Measurements from ENCODE around the gene RCOR1.
A peak's percentile ranks its signal among the peaks of the same experiment; 100 is the strongest.

Gene RCOR1

DNA sequence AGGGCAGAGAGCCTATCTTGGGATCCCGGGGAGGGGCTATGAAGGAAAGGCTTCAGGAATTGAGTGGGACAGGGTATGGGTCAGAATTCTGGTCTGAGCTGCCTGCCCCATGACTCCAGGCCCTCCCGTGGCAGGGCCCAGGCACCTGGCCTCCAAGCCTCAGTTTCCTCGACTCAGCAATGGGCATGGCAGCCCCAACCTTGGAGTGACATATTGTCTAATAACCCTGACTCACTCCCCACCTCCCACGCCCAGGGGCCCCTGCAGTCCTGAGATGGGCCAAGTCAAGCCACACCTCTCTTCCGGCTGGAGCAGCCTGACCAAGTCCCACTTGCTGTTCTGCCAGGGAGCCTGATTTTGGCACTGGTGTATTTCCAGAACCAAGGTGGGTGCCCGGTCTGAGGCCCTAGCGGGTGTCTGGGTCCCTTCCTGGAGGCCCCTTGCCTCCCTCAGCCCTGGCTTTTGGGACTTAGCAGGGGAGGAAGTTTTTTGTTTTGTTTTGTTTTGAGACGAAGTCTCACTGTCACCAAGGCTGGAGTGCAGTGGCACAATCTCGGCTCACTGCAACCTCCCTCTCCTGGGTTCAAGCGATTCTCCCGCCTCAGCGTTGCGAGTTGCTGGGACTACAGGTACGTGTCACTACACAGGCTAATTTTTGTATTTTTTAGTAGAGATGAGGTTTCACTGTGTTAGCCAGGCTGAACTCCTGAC lies 40.3 kb upstream of the RCOR1 start:
- Histone ChIP-seq H4K91ac (ENCODE audit: low read depth, low read length, poor library complexity) (no peak overlapping the region), H2BK12ac (ENCODE audit: low read length) (no peak overlapping the region), H2BK15ac (ENCODE audit: low read length) (peak overlapping the region; percentile 75), H3K4me2 (ENCODE audit: insufficient read depth, low read length, poor library complexity, severe bottlenecking) (no peak overlapping the region), H2BK5ac (ENCODE audit: low read length) (no peak overlapping the region), H3K4ac (ENCODE audit: low read length) (peak overlapping the region; percentile 40), H3K9ac (ENCODE audit: low read depth, low read length, poor library complexity) (no peak overlapping the region), H3K14ac (ENCODE audit: low read length) (no peak overlapping the region), H4K8ac (ENCODE audit: low read depth, low read length) (no peak overlapping the region), H2BK120ac (ENCODE audit: low read depth, low read length) (peak overlapping the region; percentile 23), H3K36me3 (replicated peaks in 1 of 2; ENCODE audit: control insufficient read depth in 2 of 2, insufficient read depth in 2 of 2, low read length in 2 of 2) (no peaks in the 10 kb centered on the region), H3K27me3 (ENCODE audit: control insufficient read depth in 3 of 3, insufficient read depth in 3 of 3, low read depth in 1 of 3, low read length in 3 of 3) (peaks cover 0 to 9% (median 2%) of the 10 kb centered on the region in 3 experiments), H3K27ac (replicated peaks; ENCODE audit: low read length) (no peak overlapping the region), H2AFZ (ENCODE audit: low read length) (peak overlapping the region; percentile 78), H3K18ac (ENCODE audit: low read length) (peak overlapping the region; percentile 72), H3K4me1 (ENCODE audit: control insufficient read depth in 2 of 2, insufficient read depth in 1 of 2, low read depth in 1 of 2, low read length in 2 of 2) (peaks cover 2 to 6% of the 10 kb centered on the region in 2 donors), H3K79me1 (ENCODE audit: low read depth, low read length) (peaks cover 1% of the 10 kb centered on the region), H2AK5ac (ENCODE audit: low read depth, low read length) (peak overlapping the region; percentile 84), H3K4me3 (ENCODE audit: low read length in 2 of 2) (no peak overlapping the region), H3K23ac (ENCODE audit: low read depth, low read length, poor library complexity) (peak overlapping the region; percentile 25), H3K9me3 (replicated peaks in 1 of 2; ENCODE audit: control insufficient read depth in 2 of 2, insufficient read depth in 1 of 2, low read depth in 1 of 2, low read length in 2 of 2) (no peaks in the 10 kb centered on the region)
- no CpG with 5 or more reads among the region's 14 CpGs for WGBS, 2 donors (ENCODE audit: extremely low coverage in 2 of 2, insufficient read length in 2 of 2, insufficient replicate concordance in 1 of 2)
- no peak for DNase-seq (ENCODE audit: low spot score)

GRCh38 chr14:102554821-102555819 lies 37.3 kb upstream of the RCOR1 start:
- no CpG with 5 or more reads among the region's 94 CpGs for WGBS, 2 donors (ENCODE audit: extremely low coverage in 2 of 2, insufficient read length in 2 of 2, insufficient replicate concordance in 1 of 2)

GRCh38 chr14:102556098-102556677 lies 36.3 kb upstream of the RCOR1 start:
- Histone ChIP-seq H2BK5ac (ENCODE audit: low read length) (no peak overlapping the region), H4K8ac (ENCODE audit: low read depth, low read length) (no peak overlapping the region), H3K4ac (ENCODE audit: low read length) (peak overlapping the region; percentile 27), H3K27me3 (ENCODE audit: control insufficient read depth in 3 of 3, insufficient read depth in 3 of 3, low read depth in 1 of 3, low read length in 3 of 3) (peaks cover 0 to 17% (median 2%) of the 10 kb centered on the region in 3 experiments), H3K18ac (ENCODE audit: low read length) (peak overlapping the region; percentile 31), H3K36me3 (replicated peaks in 1 of 2; ENCODE audit: control insufficient read depth in 2 of 2, insufficient read depth in 2 of 2, low read length in 2 of 2) (no peaks in the 10 kb centered on the region), H3K4me1 (ENCODE audit: control insufficient read depth in 2 of 2, insufficient read depth in 1 of 2, low read depth in 1 of 2, low read length in 2 of 2) (peaks cover 2 to 6% of the 10 kb centered on the region in 2 donors), H3K23ac (ENCODE audit: low read depth, low read length, poor library complexity) (peak overlapping the region; percentile 16), H2AFZ (ENCODE audit: low read length) (no peak overlapping the region), H2AK5ac (ENCODE audit: low read depth, low read length) (peak overlapping the region; percentile 91), H2BK15ac (ENCODE audit: low read length) (peak overlapping the region; percentile 52), H3K4me3 (ENCODE audit: low read length in 2 of 2) (no peak overlapping the region), H3K9ac (ENCODE audit: low read depth, low read length, poor library complexity) (no peak overlapping the region), H2BK12ac (ENCODE audit: low read length) (peak overlapping the region; percentile 24), H4K91ac (ENCODE audit: low read depth, low read length, poor library complexity) (no peak overlapping the region), H3K79me1 (ENCODE audit: low read depth, low read length) (peaks cover 4% of the 10 kb centered on the region), H2BK120ac (ENCODE audit: low read depth, low read length) (no peak overlapping the region), H3K9me3 (replicated peaks in 1 of 2; ENCODE audit: control insufficient read depth in 2 of 2, insufficient read depth in 1 of 2, low read depth in 1 of 2, low read length in 2 of 2) (no peaks in the 10 kb centered on the region), H3K27ac (replicated peaks; ENCODE audit: low read length) (no peak overlapping the region), H3K14ac (ENCODE audit: low read length) (no peak overlapping the region), H3K4me2 (ENCODE audit: insufficient read depth, low read length, poor library complexity, severe bottlenecking) (no peak overlapping the region)
- no peak for DNase-seq (ENCODE audit: low spot score)
- WGBS, 2 donors (ENCODE audit: extremely low coverage in 2 of 2, insufficient read length in 2 of 2, insufficient replicate concordance in 1 of 2): no CpG with 5 or more reads among the region's 14 CpGs

More at GRCh38 chr14:102554821-102555819, 37.3 kb upstream of the RCOR1 start:
- Histone ChIP-seq H3K9ac (ENCODE audit: low read depth, low read length, poor library complexity) (peak overlapping the region; percentile 84), H2AK5ac (ENCODE audit: low read depth, low read length) (peak overlapping the region; percentile 89), H3K4me1 (ENCODE audit: control insufficient read depth in 2 of 2, insufficient read depth in 1 of 2, low read depth in 1 of 2, low read length in 2 of 2) (peaks cover 2 to 6% of the 10 kb centered on the region in 2 donors), H3K36me3 (replicated peaks in 1 of 2; ENCODE audit: control insufficient read depth in 2 of 2, insufficient read depth in 2 of 2, low read length in 2 of 2) (no peaks in the 10 kb centered on the region), H3K4me3 (ENCODE audit: low read length in 2 of 2) (peak overlapping the region; percentile 38 to 76), H3K18ac (ENCODE audit: low read length) (peak overlapping the region; percentile 99), H3K4me2 (ENCODE audit: insufficient read depth, low read length, poor library complexity, severe bottlenecking) (peak overlapping the region; percentile 73), H3K27ac (replicated peaks; ENCODE audit: low read length) (no peak overlapping the region), H3K9me3 (replicated peaks in 1 of 2; ENCODE audit: control insufficient read depth in 2 of 2, insufficient read depth in 1 of 2, low read depth in 1 of 2, low read length in 2 of 2) (no peaks in the 10 kb centered on the region), H3K27me3 (ENCODE audit: control insufficient read depth in 3 of 3, insufficient read depth in 3 of 3, low read depth in 1 of 3, low read length in 3 of 3) (peaks cover 0 to 19% (median 2%) of the 10 kb centered on the region in 3 experiments), H4K8ac (ENCODE audit: low read depth, low read length) (peak overlapping the region; percentile 95), H2BK12ac (ENCODE audit: low read length) (peak overlapping the region; percentile 53), H2BK5ac (ENCODE audit: low read length) (peak overlapping the region; percentile 49), H3K4ac (ENCODE audit: low read length) (peak overlapping the region; percentile 31), H3K79me1 (ENCODE audit: low read depth, low read length) (peaks cover 4% of the 10 kb centered on the region), H4K91ac (ENCODE audit: low read depth, low read length, poor library complexity) (peak overlapping the region; percentile 28), H3K14ac (ENCODE audit: low read length) (peak overlapping the region; percentile 82), H2AFZ (ENCODE audit: low read length) (peak overlapping the region; percentile 94), H2BK120ac (ENCODE audit: low read depth, low read length) (peak overlapping the region; percentile 43), H2BK15ac (ENCODE audit: low read length) (peak overlapping the region; percentile 84), H3K23ac (ENCODE audit: low read depth, low read length, poor library complexity) (no peak overlapping the region)
- peak; percentile 47 for DNase-seq (ENCODE audit: low spot score)

Data from neuronal stem cell (in vitro differentiated cells).